ENCODE measurements around the gene ARHGAP10.

Gene ARHGAP10

DNA sequence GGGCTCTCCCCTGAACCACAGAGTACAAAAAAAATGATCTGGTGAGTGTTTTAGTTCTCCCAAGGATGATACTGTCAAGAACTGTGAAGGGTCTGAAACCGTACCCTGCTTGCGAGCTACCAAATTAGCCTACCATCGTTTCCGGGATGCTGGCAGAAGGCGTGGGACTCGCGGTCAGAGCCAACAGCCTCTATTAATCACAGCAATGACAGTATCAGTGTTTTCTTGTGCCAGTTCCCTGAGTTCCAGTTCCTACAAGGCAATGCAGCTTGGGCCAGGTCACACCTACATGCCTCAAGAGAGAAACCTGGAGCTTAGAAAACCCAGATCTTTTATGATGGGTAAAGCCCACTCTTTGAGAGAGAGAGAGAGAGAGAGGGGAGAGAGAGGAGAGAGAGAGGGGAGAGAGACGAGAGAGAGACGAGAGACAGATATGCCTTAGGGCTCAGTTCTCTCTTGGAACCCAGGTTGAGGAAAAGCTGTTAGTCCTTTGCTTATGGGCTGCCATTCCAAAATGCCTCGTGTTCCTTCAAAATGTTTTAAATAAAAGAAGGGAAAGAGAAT lies 327.8 kb downstream of the ARHGAP10 start:
- DNase-seq (ENCODE audit: low read depth in 1 of 2, low spot score in 1 of 2), result no peak

DNA sequence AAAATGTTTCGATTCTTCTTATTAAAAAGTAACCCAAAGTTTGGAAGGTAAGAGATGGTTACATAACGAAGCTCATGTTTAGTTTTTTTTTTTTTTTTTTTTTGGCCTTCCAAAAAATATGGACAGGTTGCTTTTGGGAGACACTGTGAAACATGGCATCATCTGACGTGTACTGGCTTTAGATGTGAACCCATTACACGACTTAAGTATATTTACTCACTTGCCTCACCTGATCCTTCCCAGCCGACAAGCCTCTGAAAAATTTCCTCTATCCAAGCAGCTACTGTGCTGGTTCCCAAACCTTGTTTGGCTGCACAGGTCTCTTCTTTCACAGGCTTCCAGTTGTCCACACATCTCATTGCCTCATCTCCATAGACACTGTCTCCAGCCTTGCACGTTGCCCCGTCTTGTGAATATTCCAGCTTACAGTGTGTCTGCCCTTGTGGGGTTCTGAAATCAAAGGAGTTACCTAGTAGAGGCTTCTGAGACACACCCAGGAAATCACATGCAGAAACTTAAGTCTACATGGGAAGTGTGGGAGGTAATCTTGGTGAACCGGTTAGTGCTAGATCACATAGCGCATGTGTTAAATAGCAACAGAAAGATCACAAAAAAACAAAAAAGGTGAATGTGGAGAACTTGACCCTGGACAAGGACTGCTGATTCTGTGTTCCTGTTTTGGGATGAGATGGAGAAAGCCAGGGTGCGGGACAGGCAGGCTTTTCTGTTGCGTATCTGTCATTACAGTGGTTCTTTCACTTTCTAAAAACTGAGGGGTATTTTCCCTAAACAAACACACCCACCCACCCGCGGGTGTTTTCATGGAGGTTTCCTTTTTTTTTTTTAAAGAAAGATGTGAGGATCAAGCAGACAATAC lies 328.6 kb downstream of the ARHGAP10 start:
- DNase-seq (ENCODE audit: low read depth in 1 of 2, low spot score in 1 of 2), result no peak

DNA sequence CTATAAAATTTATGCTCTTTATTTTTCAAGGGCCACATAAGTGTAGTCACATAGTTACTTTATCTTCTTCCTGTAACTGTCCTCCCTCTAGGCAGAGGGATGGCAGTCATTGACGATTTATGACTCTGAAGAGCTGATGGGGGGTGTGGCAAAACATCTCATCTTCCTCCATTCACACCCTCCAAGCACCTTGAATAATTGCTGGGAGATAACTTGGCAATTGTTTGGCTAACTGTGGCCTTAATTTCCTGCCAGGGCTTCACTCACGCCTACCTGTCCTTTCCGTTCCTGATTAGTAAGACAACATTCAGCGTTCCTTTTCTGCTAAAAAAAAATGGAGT lies 329.2 kb downstream of the ARHGAP10 start:
- no peak for DNase-seq (ENCODE audit: low read depth in 1 of 2, low spot score in 1 of 2)

DNA sequence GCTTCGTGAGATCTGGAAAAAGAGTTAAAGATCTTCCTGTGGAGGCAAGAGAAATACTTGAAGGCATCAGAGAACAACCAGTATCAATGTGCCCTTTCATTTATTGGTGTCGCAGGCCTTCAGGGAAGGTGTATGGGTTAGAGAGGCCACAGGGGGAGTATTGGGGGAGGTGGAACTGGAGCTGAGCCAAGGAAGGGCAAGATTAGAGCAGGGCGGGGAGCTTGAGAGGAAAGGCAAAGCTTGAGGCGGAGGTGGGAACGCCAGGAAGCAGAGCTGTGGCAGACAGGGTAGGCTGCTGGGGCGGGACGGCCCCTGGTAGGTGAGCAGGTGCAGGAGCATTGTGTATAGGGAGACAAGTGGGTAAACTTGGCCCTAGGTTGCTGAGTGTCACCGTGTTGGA lies 329.9 kb downstream of the ARHGAP10 start:
- DNase-seq (ENCODE audit: low read depth in 1 of 2, low spot score in 1 of 2), result no peak

DNA sequence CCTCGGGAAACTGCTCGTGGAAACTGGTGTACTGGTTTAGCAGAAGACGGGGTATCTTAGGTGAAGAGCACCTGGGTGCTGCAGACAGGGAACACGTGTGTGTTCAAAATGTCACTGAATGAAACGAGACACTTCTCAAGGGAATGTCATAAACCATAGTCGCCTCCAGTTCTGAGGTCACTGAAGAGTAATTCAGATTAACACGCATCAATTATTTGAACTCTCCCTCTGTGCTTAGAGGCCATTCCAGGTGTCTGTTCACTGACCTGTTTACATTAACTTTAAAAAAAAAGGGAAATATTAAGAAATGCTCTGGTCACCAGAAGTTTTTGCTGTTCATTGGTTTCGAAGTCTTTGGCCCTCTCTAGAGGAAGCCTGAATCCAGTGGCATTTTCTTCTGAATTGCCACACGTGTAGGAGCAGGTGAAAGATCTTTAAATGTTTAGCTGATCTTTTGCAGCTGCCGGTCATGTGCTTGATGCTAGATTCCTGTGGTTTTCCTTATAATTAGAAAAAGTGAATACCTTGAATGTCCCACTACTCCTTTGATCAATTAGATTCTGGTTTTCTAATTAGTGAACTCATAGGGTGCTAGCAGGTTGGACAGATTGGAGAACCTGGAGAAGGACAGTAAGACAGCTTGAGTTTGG lies 330.5 kb downstream of the ARHGAP10 start:
- no peak for DNase-seq (ENCODE audit: low read depth in 1 of 2, low spot score in 1 of 2)

DNA sequence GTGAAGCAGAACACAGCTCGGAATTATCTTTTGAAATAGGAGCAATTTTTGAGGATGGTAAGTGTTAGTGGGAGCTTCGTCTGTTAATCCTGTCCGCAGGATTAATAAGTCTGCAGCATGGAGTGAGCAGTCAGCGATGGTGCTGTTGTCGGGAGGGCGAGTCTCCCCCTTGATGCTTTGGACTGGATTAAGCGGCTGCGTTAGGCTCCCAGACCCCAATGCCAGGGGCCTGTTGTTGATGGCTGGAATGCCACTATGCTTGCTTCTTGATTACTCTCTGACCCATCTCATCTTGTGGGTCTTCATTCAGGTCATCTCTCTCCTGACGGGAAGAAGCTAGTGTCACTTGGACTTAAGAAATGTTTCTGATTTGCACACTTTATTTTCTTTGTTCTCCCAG lies 332.6 kb downstream of the ARHGAP10 start:
- DNase-seq (ENCODE audit: low read depth in 1 of 2, low spot score in 1 of 2), result no peak

DNA sequence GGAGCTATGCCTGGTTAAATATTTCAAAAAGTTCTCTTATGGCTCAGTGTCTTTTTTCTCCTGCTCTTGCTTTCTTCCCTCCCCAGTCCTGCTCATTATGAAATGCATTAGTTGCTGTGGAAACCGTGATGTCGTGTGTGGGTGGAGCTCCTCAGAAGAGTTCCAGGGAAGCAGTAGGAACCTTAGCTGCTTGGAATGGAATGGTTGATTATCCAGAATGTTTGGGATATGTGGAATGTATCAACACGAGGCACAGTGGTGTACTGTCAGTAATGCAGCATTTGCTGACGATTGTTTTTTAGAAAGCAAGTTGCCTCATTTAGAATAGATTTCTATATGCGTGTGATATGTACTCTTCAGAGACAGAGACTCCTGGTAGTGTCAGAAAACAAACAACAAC lies 333.2 kb downstream of the ARHGAP10 start:
- no peak for DNase-seq (ENCODE audit: low read depth in 1 of 2, low spot score in 1 of 2)

DNA sequence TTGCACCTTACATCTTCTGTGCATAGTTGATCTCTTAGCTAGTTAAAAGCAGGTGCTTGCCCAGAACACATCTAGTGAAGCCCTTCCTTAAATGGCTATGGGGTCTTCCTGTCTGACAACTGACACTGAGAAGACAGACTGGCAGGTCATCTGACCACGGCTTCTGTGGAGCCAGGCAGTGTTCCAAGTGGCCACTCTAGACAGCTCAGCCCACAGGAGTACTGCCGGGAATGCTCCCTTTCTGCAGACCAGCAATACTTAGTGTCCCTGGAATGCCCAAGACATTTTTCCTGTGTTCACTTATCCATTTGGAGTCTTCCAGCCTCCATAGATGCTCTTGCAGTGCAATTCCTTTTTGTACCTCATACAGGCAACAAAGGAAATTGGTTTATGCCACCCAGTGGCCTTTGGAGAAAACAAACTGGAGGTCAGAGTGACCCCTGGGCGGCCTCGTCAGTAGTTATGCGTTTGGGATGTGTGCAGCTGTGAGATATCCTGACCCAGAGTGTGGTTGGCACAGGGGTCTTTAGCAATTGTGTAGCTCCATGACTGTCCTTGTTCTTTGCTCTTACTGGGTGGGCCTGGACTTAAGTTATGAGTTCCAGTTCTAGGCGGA lies 335.5 kb downstream of the ARHGAP10 start:
- no peak for DNase-seq (ENCODE audit: low read depth in 1 of 2, low spot score in 1 of 2)

DNA sequence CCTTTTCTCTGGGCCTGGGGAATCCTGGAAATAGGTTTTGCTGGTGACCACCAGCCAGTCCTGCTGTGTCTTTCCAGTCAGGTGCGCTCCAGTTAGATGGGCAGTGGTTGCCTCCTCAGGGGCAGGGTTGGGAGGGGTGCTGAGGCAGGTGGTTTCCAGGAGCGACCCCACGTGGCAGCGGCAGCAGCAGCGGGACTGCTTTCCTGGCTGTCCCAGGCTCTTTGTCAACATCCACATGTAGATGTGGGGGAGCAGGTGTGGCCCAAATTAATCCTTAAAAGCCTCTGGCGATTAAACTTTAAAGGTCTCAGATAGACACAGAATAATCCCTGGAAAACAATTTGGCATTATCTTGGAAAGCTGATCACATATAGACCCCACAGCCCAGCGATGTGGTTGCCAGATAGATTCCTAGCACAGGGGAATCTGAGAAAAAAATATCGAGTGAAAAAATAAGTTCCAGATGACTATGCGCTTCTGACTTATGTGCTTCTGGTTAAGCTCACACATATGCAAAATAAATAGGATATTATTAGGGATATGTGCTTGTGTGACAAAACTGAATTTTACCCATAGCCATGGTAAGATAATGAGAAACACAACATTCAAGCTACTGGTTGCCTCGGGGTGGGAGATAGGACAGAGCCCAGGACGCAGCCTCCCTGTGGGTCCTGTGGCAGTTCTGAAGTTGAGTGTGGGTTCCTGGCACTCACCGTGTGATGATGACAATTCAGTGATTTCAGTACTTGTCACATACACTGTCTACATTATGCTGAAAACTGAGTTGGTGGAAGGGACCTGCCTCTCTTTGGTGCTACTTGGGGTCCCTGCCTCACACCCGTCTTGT lies 336.4 kb downstream of the ARHGAP10 start:
- no peak for DNase-seq (ENCODE audit: low read depth in 1 of 2, low spot score in 1 of 2)

DNA sequence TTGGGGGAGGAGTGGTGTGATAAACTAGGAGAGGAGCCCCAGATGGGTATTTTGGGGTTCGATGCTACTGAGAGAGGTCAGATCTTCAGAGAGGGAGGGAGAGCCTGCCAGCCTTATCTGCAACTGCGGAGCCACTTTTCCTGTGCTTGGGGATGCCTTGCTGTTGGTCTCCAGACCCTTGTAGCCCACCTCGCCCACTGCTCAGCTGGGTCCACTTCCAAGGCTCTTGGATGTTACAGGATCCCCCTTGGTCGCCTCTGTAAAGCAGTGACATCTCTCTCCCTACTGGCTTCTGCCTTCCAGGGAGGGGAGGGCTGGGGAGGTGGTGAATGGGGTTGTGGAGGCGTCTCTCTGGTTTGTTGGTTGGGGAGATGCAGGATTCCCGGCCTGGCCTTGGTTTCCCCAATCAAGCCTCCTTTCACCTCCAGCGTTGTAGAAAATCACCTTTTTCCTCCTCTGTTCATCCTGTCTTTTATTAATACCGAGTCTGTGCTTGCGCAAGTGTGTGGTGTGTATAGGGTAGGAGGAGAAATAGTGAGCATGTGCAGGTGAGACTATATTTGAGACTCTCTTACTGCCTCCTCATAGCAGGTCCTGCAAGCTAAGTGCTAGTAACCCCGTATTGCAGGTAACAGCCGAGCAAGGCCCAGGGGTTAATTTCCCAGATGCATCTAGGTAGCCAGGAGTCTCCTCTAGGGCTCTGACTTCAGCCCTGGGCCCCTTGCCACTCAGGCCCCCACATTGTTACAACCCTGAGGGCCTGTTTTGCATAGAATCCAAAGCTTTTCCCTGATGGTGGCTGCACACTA lies 337.4 kb downstream of the ARHGAP10 start:
- no peak for DNase-seq (ENCODE audit: low read depth in 1 of 2, low spot score in 1 of 2)

DNA sequence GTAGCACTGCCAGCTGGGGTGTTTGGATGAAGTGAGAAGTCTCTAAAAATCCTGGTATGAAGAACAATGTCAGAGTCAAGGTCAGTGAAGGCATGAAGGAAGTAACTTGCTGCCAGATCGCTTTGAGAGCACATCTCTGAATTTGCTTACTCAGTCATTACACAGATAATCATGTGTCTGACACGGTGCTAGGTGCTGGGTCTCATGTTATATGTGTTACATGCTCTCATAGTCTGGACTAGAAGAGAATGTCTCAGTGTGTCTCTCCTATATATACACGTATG lies 337.9 kb downstream of the ARHGAP10 start:
- DNase-seq (ENCODE audit: low read depth in 1 of 2, low spot score in 1 of 2), result no peak

DNA sequence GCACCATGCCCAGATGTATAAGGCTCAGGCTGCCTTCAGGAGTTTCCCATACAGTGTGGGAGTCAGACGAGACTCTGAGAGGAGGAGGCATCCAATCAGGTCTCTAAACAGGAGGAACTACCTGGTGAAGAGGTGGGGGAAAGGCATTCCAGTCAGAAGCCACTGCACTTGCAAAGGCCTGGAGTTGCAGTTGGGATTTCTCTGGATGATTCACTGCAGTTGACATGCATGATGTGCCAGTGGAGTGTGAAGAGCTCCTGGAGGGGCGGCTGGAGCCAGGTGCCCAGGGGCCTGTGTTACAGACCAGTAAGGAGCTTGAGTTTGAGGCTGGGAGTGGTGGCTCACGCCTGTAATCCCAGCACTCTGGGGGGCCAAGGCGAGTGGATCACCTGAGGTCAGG lies 339.1 kb downstream of the ARHGAP10 start:
- no peak for DNase-seq (ENCODE audit: low read depth in 1 of 2, low spot score in 1 of 2)

DNA sequence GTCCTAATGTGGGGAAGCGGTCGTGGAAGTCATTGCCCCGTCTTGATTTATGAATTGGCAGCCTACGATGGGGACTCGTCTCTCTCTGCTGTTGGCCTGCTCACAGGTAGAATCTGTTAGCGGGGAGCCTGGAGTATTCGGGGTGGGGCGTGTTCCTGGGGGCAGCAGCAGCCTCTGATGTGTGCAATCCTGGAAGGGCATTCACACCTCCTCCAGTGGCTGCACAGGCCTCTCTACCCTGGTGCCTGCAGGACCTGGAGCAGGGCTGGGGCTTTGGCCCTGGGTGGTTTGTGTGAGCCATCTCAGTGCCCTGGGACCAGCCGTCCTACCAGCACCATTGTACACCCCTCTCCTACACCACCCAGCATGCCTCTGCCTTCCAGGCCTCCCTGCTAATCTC lies 340.9 kb downstream of the ARHGAP10 start:
- no peak for DNase-seq (ENCODE audit: low read depth in 1 of 2, low spot score in 1 of 2)

DNA sequence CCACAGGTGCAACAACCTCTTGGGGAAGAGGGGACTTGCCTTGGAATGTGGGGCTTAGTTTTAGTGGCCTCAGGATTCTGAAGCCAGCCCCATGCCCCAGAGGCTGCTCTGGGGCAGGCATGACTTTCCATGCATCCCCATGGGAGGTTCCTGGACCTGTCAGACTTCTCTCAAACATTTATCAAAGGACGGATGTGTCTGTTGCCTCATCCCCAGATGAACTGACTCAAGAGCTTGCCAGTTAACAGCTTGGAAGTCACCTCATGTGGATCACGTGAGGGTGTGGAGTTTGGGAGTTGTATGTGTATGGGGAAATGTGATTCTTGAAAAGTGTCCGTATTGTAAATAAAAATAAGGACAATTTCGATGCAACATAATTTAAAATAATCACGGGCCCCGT lies 341.5 kb downstream of the ARHGAP10 start:
- DNase-seq (ENCODE audit: low read depth in 1 of 2, low spot score in 1 of 2), result no peak

DNA sequence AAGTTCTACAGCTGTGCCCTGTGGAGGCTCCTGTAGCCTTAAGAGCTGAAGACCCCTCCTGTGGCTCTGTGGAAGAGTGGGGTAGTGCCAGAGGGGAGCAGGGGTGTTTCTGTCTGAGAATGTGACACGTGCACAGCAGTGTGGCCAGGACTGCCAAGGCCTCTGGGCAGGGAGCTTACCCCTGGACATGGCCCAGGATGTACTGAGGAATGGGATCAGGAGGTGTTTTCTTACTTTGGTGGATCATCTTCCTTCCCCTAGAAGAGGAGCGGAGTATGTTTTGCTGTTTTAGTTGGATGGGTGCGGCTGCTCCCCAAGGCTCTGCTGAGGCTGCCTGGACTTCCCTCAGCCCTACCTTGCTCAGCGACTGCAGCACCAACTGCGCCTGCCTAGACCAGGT lies 342.6 kb downstream of the ARHGAP10 start:
- no peak for DNase-seq (ENCODE audit: low read depth in 1 of 2, low spot score in 1 of 2)

DNA sequence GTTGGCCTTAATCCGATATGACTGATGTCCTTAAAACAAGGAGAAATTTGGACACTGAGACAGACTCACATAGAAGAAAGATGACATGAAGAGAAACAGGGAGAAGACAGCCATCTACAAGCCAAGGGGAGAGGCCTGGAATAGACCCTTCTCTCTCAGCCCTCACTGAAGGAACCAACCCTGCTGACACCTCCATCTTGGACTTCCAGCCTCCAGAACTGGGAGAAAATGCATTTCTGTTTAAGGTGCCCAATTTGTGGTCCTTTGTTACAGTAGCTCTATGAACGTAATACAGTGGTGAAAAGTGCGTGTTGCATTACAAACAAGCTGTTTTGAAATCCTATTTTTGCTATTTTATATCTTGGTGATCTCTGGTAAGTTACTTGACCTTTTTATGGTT lies 343.6 kb downstream of the ARHGAP10 start:
- no peak for DNase-seq (ENCODE audit: low read depth in 1 of 2, low spot score in 1 of 2)

DNA sequence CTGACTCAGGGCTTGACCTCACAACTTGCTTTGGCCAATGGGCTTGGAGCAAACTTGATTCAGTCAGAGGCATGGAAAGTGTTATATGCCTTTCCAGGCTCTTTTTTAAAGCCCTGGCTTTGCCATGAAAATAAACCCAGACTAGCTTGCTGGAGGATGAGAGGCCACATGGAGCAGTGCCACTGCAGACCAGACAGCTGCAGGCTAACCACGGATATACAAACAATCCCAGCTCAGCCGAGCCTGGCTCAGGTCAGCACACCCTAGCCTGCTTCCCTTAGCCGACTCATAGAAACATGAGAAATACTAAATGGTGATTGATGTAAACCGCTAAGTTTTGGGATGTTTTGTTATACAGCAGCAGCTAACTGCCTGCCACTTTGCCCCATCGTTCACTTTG lies 345.1 kb downstream of the ARHGAP10 start:
- no peak for DNase-seq (ENCODE audit: low read depth in 1 of 2, low spot score in 1 of 2)

DNA sequence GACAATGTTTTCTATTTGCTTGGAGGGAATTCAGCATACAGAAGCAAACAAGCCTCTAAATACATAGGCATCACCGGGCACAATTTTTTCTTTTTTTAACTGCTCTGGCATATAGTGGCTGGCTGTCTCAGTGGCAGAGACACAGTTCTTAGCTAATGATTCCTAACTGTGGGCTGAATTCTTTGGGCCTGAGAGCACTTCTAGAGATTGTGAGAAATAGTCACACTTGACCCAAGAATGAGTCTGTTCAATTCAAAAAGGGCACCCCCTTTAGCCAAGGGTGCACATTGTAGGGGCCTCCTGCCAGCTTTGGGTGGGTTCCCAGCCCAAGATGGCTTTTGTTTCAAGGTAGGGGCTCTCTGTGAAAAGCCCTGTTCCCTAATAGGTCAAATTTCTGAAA lies 345.7 kb downstream of the ARHGAP10 start:
- DNase-seq (ENCODE audit: low read depth in 1 of 2, low spot score in 1 of 2), result no peak

DNA sequence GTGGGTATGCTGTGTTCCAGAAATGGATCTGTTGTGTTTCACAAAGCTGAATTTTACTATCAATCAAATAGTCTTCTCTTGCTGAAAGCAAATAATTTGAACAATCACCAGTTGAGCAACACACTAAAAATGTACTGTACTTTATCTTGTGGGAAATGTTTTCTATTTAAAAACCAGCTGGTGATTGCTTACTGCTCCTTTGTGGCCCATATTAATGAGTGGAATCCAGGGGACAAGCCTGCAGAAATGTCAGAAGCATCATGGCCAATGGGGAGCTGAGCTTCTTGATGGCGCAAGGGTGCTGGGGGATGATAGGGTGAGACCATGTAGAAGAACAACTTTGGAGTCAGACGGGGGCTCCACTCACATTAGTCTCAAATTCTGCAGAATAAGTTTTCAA lies 346.2 kb downstream of the ARHGAP10 start:
- no peak for DNase-seq (ENCODE audit: low read depth in 1 of 2, low spot score in 1 of 2)

DNA sequence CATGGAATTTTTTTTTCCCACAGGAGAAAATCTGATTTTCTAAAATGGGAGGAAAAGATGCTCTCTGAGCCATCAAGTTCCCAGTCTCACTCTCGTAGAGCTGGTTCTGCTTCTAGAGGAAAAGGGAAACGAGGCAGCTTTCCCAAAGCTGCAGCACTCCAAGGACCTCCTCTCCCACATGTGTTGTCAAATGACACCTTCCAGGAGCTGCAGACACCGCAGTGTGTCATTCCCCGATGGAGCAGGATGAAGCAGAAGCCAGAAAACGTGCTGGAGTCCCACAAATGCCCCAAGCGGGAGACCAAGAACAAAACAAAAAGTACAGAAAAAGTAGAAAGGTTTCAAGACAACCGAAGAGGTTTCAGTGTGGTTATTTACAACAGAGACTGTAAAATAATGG lies 348.1 kb downstream of the ARHGAP10 start:
- no peak for DNase-seq (ENCODE audit: low read depth in 1 of 2, low spot score in 1 of 2)

DNA sequence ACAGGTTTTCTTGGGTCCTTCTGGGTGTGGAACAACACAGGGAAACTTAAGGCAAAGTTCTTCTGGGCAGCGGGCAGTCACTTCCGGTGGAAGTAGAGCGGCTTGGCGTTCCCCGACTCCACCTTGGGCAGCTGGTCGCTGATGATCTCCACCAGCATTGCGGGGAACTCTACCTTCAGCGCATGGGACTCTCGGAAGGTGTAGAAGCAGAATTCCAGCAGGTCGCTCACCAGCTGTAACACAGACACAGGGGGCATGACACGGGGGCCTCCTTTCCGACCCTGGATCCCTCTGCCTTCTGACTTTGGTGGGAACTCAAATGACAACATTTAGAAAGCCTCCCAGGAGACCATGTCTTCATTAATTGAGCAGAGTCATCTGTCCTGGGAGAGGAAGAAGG lies 349.4 kb downstream of the ARHGAP10 start:
- DNase-seq (ENCODE audit: low read depth in 1 of 2, low spot score in 1 of 2), result no peak
